ENCODE results near the gene ZNF768. TPM values are rescaled to one million over a fixed set of nuclear protein-coding genes. Genes with fewer than 3 reads are reported as not detected.

Gene ZNF768
- total RNA-seq, 6 donors from 2014 or later, result 27.3 to 58.7 (median 34.8) TPM

- Histone ChIP-seq H3K36me3 (no peaks in the 10 kb centered on the region), H3K27me3 (no peaks in the 10 kb centered on the region), H3K4me3 (peak overlapping the region in 3 of 4 donors; percentile 21 to 43 (median 39)), H3K4me1 (peaks cover 0 to 12% (median 4%) of the 10 kb centered on the region in 4 donors), H3K9me3 (no peaks in the 10 kb centered on the region), H3K27ac (peak overlapping the region in 3 of 4 donors; percentile 30 to 84 (median 73))
- ATAC-seq (ENCODE audit: low FRiP score in 2 of 2), result no peak
- peak in 1 of 2 donors; percentile 69 for DNase-seq
- TF ChIP-seq EP300 (IDR thresholded peaks at IDR 0.05), result no peak
- TF ChIP-seq POLR2A (IDR thresholded peaks at IDR 0.05), result no peak
- no peak for TF ChIP-seq POLR2AphosphoS5 (IDR thresholded peaks at IDR 0.05)
- no peak for TF ChIP-seq CTCF (IDR thresholded peaks at IDR 0.05)
- WGBS, 2 donors, result 42% methylated on average over 17 of the region's 35 CpGs; no CpG with 5 or more reads in 1 of the 2 donors
Observed at GRCh38 chr16:30474074-30474452, 52.3 kb downstream of the ZNF768 start.

Small RNAs within 50 kb of the gene (small RNA-seq; reads per million reads assigned to genes)
- gene MIR4518 (0 reads per million in 4 donors), gene RNU7-61P (0 reads per million in 4 donors)

Other genes with a start within 250 kb of the ZNF768 start
- gene CD2BP2, start 171.3 kb downstream of the ZNF768 start, total RNA-seq, result 10 to 100 TPM; 24.2 to 63.7 (median 38.8) TPM
- gene TBC1D10B, start 156.1 kb downstream of the ZNF768 start, total RNA-seq, result 10 to 100 TPM; 31.1 to 71.2 (median 40.3) TPM
- gene MYL11, start 151.8 kb downstream of the ZNF768 start, total RNA-seq, result 1 to 10 TPM in 1 of 6 donors, not detected in 5; 1.6 TPM
- 10 to 100 TPM in 1 of 6 donors, 1 to 10 TPM in 5; 3.5 to 13.6 (median 7.1) TPM for gene SEPTIN1, start 144.0 kb downstream of the ZNF768 start, total RNA-seq
- gene ZNF48, start 131.1 kb downstream of the ZNF768 start, total RNA-seq, result 10 to 100 TPM in 3 of 6 donors, 1 to 10 TPM in 3; 6.8 to 29.2 (median 10.9) TPM
- 10 to 100 TPM in 2 of 6 donors, 1 to 10 TPM in 4; 5.2 to 12.3 (median 7.2) TPM for gene ZNF771, start 119.0 kb downstream of the ZNF768 start, total RNA-seq
- 10 to 100 TPM in 5 of 6 donors, 1 to 10 TPM in 1; 4.2 to 31.8 (median 20.0) TPM for gene DCTPP1, start 96.5 kb downstream of the ZNF768 start, total RNA-seq
- gene SEPHS2, start 80.7 kb downstream of the ZNF768 start, total RNA-seq, result 10 to 100 TPM; 34.7 to 64.0 (median 38.2) TPM
- gene ITGAL, start 53.8 kb downstream of the ZNF768 start, total RNA-seq, result 100 to 1,000 TPM in 1 of 6 donors, 10 to 100 TPM in 5; 22.8 to 138 (median 67.0) TPM
- gene ZNF747, start 8.3 kb upstream of the ZNF768 start, total RNA-seq, result 10 to 100 TPM; 11.0 to 15.5 (median 11.5) TPM
- 10 to 100 TPM in 4 of 6 donors, 1 to 10 TPM in 2; 7.6 to 18.9 (median 10.6) TPM for gene ZNF764, start 31.8 kb upstream of the ZNF768 start, total RNA-seq
- gene ZNF688, start 45.1 kb upstream of the ZNF768 start, total RNA-seq, result 10 to 100 TPM; 15.0 to 34.6 (median 18.8) TPM
- gene ZNF785, start 59.1 kb upstream of the ZNF768 start, total RNA-seq, result 10 to 100 TPM in 4 of 6 donors, 1 to 10 TPM in 2; 7.3 to 52.4 (median 15.3) TPM
- gene ZNF689, start 83.8 kb upstream of the ZNF768 start, total RNA-seq, result 10 to 100 TPM in 2 of 6 donors, 1 to 10 TPM in 4; 3.1 to 10.9 (median 8.9) TPM
- 100 to 1,000 TPM in 1 of 6 donors, 10 to 100 TPM in 5; 34.5 to 160 (median 54.9) TPM for gene PRR14, start 124.4 kb upstream of the ZNF768 start, total RNA-seq
- gene FBRS, start 131.9 kb upstream of the ZNF768 start, total RNA-seq, result 100 to 1,000 TPM in 1 of 6 donors, 10 to 100 TPM in 5; 38.0 to 150 (median 70.4) TPM
- gene SRCAP, start 172.6 kb upstream of the ZNF768 start, total RNA-seq, result 100 to 1,000 TPM in 1 of 6 donors, 10 to 100 TPM in 5; 38.3 to 102 (median 66.0) TPM
- 10 to 100 TPM; 27.4 to 70.2 (median 33.5) TPM for gene PHKG2, start 221.9 kb upstream of the ZNF768 start, total RNA-seq
- gene CFAP119, start 235.5 kb upstream of the ZNF768 start, total RNA-seq, result 10 to 100 TPM in 4 of 6 donors, 1 to 10 TPM in 2; 6.1 to 45.1 (median 16.0) TPM
- 100 to 1,000 TPM in 2 of 6 donors, 10 to 100 TPM in 4; 69.9 to 137 (median 95.2) TPM for gene RNF40, start 235.8 kb upstream of the ZNF768 start, total RNA-seq